Lower leg skin (tissue), 3 donors: ENCODE results near the gene DIS3L.

ENCODE experiments used
- CTCF ChIP-seq, 3 donors: fragments of 450-650 bp; IDR thresholded peaks; one replicate each; pipeline ENCODE4 v1.5.1; 2016; ENCODE audit warnings: antibody characterized with exemption in 3 of 3, mild to moderate bottlenecking in 3 of 3, moderate library complexity in 2 of 3
- POLR2A ChIP-seq, 2 donors: fragments of 450-650 bp; IDR thresholded peaks; one replicate each; pipeline ENCODE4 v1.6.1; 2016 to 2017; ENCODE audit warnings: antibody characterized with exemption in 2 of 2, mild to moderate bottlenecking in 1 of 2, moderate library complexity in 1 of 2

- TF ChIP-seq CTCF (IDR thresholded peaks at IDR 0.05) (no peak), POLR2A (IDR thresholded peaks at IDR 0.05) (no peak)
Measured at GRCh38 chr15:66312144-66312543, 18.8 kb downstream of the DIS3L start.
